H1 (cell line): ENCODE measurements around the gene ZNFX1. TPM values are rescaled to one million over a fixed set of nuclear protein-coding genes. Genes with fewer than 3 reads are reported as not detected.

ENCODE experiments used
- ATF3 ChIP-seq: IDR thresholded peaks from 2 replicates; pipeline ENCODE4 v1.6.1; 2011; ENCODE audit warnings: low read depth, mild to moderate bottlenecking, low read length; ENCODE audit not compliant: insufficient read depth
- CBX8 ChIP-seq: fragments of 300-800, 300-1000 bp; sonication (generic); IDR thresholded peaks from 2 replicates; pipeline ENCODE4 v1.7.1; 2016; ENCODE audit warnings: low read depth, low read length, borderline replicate concordance
- CHD1 ChIP-seq: IDR thresholded peaks from 2 replicates; pipeline ENCODE4 v1.6.1; 2012; ENCODE audit warnings: low read depth, low read length, improper control_type of control experiment
- CHD2 ChIP-seq: IDR thresholded peaks from 2 replicates; pipeline ENCODE4 v1.6.1; 2012; ENCODE audit warnings: low read length, improper control_type of control experiment
- CTCF ChIP-seq, 3 experiments: IDR thresholded peaks; 1 replicate in 2 of 3; 2 replicates in 1 of 3; pipeline versions ENCODE4 v1.5.1 to v1.6.1; 2011; ENCODE audit warnings: low read length in 3 of 3, mild to moderate bottlenecking in 3 of 3, inconsistent platforms in 2 of 3, low read depth in 1 of 3, moderate library complexity in 1 of 3; ENCODE audit not compliant: insufficient read depth in 1 of 3; ENCODE audit errors: control extremely low read depth in 1 of 3
- EGR1 ChIP-seq: IDR thresholded peaks from 2 replicates; pipeline ENCODE4 v1.6.1; 2011; ENCODE audit warnings: low read depth, low read length, borderline replicate concordance
- HDAC2 ChIP-seq, 2 experiments: fragments of 300-600 bp in 1 of 2; sonication (generic) in 1 of 2; IDR thresholded peaks; 2 replicates each; pipeline ENCODE4 v1.6.1; 2011 to 2012; ENCODE audit warnings: low read depth in 2 of 2, low read length in 2 of 2, mild to moderate bottlenecking in 2 of 2, moderate library complexity in 2 of 2, borderline replicate concordance in 1 of 2, inconsistent platforms in 1 of 2
- HDAC6 ChIP-seq: IDR thresholded peaks from one replicate; pipeline ENCODE4 v1.7.1; 2012; ENCODE audit warnings: low read depth, mild to moderate bottlenecking, inconsistent platforms, low read length, moderate library complexity
- KDM4A ChIP-seq: IDR thresholded peaks from one replicate; pipeline ENCODE4 v1.7.1; 2012; ENCODE audit warnings: low read depth, mild to moderate bottlenecking, moderate library complexity, low read length, inconsistent platforms; ENCODE audit not compliant: severe bottlenecking
- KDM5A ChIP-seq: fragments of 200-600 bp; IDR thresholded peaks from 2 replicates; pipeline ENCODE4 v1.7.1; 2012; ENCODE audit warnings: mild to moderate bottlenecking, low read length, inconsistent platforms, mixed read lengths
- MAFK ChIP-seq: IDR thresholded peaks from 2 replicates; pipeline ENCODE4 v1.6.1; 2012; ENCODE audit warnings: low read depth, mild to moderate bottlenecking, improper control_type of control experiment, low read length
- RXRA ChIP-seq: IDR thresholded peaks from 2 replicates; pipeline ENCODE4 v1.6.1; 2011; ENCODE audit warnings: low read depth, mild to moderate bottlenecking, low read length, moderate library complexity; ENCODE audit not compliant: insufficient read depth
- SAP30 ChIP-seq: fragments of 300-600 bp; sonication (generic); IDR thresholded peaks from 2 replicates; pipeline ENCODE4 v1.7.1; 2012; ENCODE audit warnings: low read length, moderate library complexity, mild to moderate bottlenecking, inconsistent platforms; ENCODE audit not compliant: insufficient read depth, insufficient replicate concordance
- TBP ChIP-seq: IDR thresholded peaks from 2 replicates; pipeline ENCODE4 v1.6.1; 2011; ENCODE audit warnings: low read depth, low read length, improper control_type of control experiment
- USF2 ChIP-seq: IDR thresholded peaks from 2 replicates; pipeline ENCODE4 v1.6.1; 2011; ENCODE audit warnings: low read length, improper control_type of control experiment
- YY1 ChIP-seq: IDR thresholded peaks from 2 replicates; pipeline ENCODE4 v1.6.1; 2011; ENCODE audit warnings: low read depth, mild to moderate bottlenecking, low read length
- polyA plus RNA-seq, 7 experiments: library from polyadenylated mRNA; depleted of rRNA in 3 of 7; stranded (reverse) in 5 of 7; unstranded in 2 of 7; fragments of >200 nt in 5 of 7; fragments of 200-250 nt in 2 of 7; gene quantifications; 1 replicate in 5 of 7; 2 replicates in 1 of 7; 4 replicates in 1 of 7; pipeline versions ENCODE4 v1.2.1 to v1.2.3, GENCODE V29; 2011 to 2013; ENCODE audit warnings: missing spikeins in 2 of 7, mixed read lengths in 2 of 7
- total RNA-seq: library from RNA; stranded (reverse); fragmentation: NEBNext Ultra II Directional; extraction: Animal tissue kit (Norgen Biotek cat#: 25700); gene quantifications from 2 replicates; pipeline ENCODE4 v1.2.1, GENCODE V29; 2021

ZNFX1 gene
- total and polyA plus RNA-seq, 2 of the 8 experiments (the other 6 are each of a cell fraction or from before 2014, with no cell fraction given) = 3.1 to 11.3 TPM

- TF ChIP-seq CBX8 (no peak), MAFK (no peak), KDM4A (no peak), ATF3 (no peak), KDM5A (no peak), TBP (no peak), USF2 (no peak), RXRA (no peak), CHD2 (0 out of 2 replicates have a peak, but pooled peaks have one; percentile 16), SAP30 (no peak), YY1 (no peak), CTCF (IDR thresholded peaks at IDR 0.05; ENCODE audit: control extremely low read depth in 1 of 3, insufficient read depth in 1 of 3, low read depth in 1 of 3, low read length in 3 of 3) (no peak), HDAC2 (IDR thresholded peaks at IDR 0.05; ENCODE audit: borderline replicate concordance in 1 of 2, low read depth in 2 of 2, low read length in 2 of 2) (no peak), CHD1 (no peak), HDAC6 (no peak), EGR1 (no peak)
These were observed 9.1 kb upstream of the ZNFX1 start (continued) for GRCh38 chr20:49286689-49287551.
